HG02870 (cell line): ENCODE measurements around the gene COA8.

ENCODE experiments used
- ATAC-seq: cut with Tn5 transposase; IDR thresholded peaks from one replicate; pipeline ENCODE4 v1.9.1; 2021; ENCODE audit warnings: mild to moderate bottlenecking, moderate library complexity; ENCODE audit not compliant: unreplicated experiment

The COA8 gene, protein sequence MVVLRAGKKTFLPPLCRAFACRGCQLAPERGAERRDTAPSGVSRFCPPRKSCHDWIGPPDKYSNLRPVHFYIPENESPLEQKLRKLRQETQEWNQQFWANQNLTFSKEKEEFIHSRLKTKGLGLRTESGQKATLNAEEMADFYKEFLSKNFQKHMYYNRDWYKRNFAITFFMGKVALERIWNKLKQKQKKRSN

DNA sequence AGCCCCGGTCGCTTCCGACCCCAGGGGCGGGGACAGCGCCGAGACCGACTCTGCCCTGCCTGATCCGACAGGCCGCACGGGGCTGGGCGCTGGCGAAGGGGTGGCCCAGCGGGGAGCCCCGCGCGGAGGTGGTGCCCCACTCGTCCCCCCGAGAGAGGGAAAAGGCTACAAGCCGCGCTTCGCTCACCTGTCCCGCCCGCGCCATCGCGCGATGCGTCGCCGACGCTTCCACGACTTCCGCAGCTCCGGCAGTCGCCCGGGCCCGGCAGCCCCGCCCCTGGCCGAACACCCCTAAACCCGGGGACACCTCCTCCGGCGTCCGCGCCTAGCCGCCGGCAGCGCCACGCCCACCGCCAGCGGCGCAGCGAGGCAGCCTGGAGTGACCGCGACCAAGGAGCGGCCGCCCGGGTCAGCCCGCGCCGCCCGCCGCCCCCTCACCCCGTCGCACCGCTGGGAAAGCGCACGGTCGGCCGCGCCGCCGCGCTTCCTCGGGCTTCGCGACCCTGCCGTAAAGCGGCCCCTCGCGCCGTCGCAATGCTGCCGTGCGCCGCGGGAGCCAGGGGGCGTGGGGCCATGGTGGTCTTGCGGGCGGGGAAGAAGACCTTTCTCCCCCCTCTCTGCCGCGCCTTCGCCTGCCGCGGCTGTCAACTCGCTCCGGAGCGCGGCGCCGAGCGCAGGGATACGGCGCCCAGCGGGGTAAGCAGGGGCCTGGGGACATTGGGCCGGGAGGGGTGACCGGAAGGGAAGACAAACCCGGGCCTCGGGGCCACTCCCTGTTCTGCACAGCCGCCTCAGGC lies at the start of gene COA8, which contains the start of gene BAG5:
Gene COA8, plus strand, starts transcription at position 532 of the 797 bp plus-strand sequence. Its CDS starts 42 bp downstream, at position 574.
Gene BAG5, minus strand, starts transcription at position 229 of the 797 bp plus-strand sequence. CDS start 1,493 bp downstream, outside the sequence.
- peak; percentile 67 for ATAC-seq

DNA sequence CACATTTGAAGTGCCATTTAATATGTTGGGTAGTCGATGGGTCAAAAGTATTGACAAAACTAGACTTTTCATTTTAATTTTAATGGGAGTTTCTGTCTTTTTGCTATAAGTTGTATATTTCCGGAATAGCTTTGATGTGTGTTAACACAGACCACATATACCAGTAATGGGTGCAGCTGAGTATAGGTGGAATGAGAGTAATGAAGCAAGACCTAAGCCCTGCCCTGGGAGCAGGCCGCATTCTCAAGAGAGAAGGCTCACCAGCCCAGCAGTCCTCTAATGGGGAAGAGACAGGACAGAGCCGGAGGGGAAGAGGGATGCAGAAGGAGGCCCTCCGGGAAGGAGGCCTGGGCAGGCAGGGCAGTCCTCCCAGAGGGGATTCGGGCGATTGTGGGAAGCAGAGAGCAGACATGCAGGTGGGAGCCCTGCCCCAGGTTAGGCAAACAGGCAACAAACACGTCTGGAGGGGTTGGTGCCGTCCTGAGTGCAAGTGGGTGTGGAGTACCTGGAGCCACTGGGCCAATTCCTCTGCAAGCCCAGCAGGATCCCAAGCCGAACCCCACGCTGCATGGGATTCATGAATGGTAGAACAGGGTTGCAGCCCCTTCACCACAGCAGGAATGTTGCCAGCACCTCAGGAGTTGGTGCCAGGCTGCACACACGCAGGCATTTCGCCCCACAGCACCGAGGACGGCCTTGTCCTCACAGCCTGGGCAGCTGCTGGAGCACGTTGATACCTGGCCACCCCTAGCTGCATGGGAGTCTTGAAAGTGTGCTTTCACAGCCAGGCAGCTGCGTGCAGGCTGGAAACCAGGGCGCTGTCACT lies 48.0 kb upstream of the COA8 start:
- no peak for ATAC-seq

DNA sequence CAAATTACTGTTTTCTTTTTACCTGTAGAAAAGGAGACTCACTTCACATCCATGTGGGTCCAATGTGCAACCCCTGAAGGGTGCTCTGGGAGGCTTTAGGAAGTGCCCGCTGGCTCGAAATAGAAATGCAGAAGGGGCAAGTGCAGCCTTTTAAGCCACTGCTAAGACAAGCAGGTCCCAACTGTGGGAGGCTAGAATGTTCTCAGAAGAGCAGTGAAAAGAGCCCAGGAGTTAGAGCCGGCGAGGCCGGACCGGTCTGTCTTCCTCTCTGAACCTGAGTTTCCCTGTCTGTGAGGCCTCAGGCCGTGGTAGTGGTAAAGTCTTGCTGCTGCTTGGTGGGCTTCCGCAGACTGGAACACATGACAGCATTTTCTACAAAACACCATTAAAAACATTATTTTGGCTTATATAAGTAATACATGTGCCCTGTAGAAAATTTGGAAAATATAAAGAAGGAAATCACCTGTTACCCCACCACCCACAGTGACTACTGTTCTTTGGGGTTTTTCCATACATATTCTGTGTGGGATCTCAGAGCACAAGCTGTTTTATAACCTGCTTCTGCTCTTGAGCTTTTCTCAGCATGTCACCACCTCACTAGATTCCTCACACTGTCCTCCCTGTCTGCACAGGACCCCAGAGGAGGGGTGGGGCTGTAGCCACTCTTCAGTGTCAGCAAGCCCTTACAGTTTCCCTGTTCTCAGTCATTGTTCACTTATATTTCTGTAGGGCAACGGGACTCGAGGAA lies 46.2 kb upstream of the COA8 start:
- ATAC-seq, result no peak

DNA sequence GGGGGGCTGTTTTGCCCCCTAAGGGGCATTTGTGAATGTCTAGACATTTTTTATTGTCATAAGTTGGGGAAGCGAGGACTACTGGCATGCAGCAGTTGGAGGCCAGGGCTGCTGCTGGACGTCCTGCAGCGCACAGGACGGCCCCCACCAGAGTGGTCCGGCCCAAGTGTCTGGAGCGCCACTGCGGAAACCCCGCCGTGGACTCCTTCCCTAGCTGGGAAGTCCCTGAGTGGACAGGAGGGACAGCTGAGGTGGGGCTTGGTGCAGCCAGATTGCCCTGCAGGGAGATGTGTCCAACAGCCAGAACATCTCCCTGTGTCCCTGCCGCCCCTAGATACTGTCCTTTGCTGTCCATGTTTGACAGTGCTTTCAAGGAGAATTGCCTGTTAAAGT lies 45.6 kb upstream of the COA8 start:
- no peak for ATAC-seq

DNA sequence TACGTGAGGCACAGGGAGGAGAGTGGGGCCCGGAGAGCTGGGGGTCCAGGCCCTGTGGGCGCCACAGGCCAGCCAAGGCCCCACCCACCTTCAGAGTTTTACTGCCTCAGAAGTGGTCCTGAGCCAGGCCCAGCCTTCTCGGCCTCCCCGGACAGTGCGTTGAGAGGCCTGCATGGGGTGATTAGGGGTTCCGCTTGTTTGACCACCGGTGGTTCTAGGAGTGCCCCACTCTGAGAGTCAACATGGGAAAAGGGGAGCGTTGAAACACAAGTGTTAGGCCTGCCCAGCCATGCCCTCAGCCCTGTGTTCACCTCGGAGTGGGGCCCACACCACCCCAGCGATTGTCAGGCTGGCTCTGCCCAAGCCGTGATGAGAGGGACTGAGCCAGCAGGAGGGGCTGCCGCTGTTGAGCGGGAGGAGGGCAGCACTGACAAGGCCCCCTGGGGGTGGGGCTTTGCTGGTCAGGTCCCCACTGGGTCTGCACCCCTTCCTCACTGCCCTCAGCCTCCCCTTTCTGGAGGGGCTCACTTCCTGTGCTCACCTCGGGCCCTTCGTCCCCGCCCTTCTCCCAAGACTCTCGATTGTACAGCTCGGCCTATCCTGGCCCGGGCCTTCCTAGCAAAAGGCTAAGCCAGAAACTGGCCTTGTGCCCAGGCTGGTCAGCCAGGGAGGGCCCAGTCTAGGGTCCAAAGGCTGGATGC lies 44.9 kb upstream of the COA8 start:
- ATAC-seq, result no peak

DNA sequence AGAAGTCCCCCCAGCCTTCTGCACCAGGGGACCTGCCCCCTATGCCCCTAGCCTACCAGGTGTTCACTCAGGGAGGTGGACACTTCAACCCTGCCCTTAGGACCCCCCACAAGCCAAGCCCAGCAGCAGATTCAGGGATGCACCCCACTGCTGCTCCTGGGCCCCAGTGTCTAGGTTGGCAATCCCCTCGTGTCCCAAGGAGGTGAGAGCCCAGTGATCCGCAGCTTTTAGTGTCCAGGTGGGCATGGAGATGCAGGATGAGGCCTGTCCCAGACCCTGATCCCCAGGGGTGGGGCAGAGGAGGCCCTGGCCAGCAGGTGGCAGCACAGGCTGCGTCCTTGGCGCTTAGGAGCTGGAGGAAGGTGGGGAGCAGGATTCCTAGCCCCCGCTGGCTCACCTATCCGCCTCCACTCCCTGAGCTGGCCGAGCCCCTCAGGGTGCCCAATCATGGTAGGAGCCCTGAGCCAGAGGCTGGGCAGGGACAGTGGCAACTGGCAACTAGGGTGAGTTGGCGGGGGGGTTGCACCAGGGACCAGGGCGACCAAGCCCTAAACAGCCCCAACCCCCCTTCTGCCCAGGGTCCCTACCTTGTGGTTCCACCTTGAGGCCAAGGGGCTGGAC lies 44.2 kb upstream of the COA8 start:
- no peak for ATAC-seq

DNA sequence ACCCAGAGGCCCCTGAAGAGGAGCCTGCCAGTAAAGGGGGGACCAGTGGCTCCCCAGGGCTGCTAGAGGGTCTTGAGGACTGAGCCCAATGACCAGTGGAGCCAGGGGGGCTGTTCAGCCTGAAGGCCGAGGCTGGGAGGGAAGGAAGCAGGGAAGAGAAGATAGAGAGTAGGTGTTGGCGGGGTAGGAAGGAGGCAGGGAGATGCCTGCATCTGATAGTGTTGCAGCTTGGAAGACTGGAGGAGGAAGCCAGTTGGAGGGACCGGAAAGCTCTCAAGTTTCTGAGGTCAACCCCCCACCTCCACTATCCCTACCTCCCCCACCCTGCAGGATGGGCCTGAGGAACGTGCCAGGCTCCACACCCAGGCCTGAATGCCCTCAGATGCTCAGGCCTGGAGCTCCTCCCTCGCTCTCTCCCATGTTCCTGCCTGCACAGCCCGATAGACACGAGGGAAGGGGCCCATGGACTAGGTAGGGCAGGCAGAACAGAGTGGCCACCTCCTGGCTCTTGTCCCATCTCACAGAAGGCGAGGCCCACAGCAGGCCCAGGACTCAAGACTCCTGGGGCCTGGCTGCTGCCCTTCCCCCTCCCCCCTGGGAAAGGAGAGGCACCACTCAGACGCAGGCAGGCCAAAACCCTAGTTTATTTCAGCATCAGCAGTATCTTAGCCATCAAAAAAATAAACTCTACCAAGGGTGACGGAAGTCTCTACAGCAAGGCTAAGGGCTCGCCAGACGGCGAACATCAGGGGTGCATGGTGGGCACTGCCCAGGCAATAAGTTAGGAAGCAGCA lies 43.5 kb upstream of the COA8 start:
- no peak for ATAC-seq

DNA sequence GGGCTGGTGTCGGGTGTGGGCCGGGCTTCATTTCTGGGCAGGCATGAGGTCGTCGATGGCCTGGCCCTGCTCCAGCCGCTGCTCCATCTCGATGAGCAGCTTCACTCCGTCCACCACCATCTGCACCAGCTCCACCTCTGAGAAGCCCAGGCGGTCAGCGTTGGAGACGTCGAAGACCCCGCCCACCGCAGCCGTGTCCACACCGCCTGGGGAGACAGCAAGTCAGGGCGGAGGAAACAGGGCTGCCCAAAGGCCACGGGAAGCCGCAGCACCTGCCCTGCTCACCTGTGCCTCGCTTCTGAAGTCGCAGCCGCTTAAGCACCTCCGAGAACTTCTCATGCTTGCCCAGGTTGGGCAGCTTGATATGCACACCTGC lies 42.9 kb upstream of the COA8 start:
- ATAC-seq, result no peak

DNA sequence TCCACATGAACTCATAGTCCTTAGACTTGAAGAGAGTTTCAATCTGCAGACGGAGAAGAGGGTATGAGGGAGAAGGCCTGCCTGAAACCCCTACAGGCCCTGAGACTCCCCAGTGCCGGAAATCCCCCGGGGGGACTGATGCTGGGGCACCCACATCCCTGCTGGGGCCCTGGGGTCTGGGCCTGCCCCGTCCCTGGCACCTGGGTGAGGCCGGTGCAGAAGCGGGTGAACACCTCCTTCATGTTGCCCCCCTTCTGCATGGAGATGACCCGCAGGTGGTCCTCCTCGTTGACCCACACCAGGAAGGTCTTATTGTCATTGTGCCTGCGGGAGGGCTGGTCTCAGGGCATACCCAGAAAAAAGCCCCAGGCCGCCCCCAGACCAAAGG lies 42.5 kb upstream of the COA8 start:
- no peak for ATAC-seq

DNA sequence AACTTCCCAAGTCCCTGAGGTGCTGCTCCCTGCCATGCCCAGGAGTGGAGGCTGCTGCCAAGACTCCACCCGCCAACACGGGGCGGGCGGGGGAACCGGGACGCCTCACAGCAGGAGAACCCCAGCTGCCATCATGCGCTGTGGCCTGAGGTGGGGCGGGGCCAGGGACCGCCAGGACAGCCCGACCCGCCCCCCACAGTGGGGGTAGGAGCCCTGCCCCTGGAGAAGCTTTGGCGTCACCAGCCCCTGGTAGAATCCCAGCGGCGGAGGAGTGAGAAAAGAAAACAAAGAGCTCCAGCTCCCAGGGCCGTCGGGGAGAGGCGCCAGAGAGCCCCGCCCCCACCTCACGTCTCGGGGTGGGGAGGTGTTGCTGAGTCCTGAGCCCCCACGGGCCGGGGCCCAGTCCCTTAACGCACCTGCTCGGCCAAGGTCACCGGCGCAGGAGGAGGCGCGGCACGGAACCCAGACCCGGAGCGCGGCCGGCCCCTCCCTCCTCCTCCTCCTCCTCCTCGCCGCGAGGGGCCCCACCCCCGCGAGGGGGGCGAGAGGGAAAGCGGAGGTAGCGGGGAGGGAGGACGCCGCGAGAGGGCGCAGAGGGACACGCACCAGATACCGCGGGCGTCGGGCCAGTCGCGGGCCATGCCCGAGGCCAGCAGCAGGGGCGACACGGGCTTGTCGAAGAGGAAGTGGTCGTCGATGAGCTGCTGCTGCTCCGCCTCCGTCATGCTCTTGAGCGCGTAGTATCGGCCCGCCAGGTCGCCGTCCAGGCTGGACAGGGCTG lies 41.9 kb upstream of the COA8 start:
- ATAC-seq, result no peak

DNA sequence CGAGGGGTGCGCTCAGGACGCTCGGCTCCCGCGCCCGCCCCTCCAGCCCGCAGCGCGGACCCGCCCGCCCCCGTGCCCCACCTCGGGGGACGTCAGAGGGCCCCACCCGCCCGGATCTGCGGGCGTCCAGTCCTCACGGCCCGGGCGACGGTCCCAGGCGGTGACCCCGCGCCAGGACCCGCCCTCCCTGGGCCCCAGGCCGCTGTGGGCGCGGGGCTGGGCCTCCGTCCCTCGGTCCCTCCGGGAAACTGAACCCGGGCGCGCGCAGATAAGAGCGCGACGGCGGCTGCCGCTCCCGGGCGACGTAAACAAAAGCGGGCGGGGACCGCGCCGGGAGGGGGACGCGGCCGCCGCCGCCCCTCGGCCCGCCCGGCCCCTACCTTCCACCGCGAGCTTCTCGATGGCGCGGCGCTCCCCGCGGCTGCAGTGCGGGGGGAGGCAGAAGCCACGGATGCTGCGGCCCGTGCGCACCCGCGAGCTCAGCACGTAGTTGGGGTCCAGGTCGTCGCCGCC lies 41.3 kb upstream of the COA8 start:
- ATAC-seq, result no peak

DNA sequence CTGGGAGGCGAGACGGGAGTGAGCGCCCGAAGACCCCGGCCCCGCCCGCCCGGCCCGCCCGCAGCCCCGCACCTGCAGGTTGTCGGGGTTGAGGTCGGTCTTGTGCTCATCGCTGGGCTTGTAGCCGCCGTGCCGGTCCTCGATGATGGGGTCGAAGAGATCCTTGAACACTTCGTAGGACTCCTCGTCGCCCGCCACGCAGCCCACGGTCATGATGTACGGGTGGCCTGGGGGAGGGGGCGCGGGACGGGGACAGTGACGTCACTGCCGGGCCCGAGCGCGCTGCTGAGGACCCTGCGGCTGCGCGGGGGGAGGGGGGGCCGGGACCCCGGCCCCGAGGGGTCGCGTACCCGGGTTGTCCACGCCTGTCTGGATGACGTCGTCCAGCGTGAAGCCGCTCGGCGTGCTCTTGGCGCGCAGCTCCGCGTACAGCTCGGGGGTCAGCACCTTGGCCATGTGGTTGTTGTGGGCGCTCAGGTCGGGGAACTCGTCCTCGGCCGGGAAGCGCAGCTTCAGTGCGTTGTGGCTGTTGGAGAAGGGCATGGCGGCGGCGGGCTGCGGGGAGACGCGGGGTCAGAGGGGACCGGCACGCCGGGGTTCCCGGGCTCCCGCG lies 40.7 kb upstream of the COA8 start:
- no peak for ATAC-seq

DNA sequence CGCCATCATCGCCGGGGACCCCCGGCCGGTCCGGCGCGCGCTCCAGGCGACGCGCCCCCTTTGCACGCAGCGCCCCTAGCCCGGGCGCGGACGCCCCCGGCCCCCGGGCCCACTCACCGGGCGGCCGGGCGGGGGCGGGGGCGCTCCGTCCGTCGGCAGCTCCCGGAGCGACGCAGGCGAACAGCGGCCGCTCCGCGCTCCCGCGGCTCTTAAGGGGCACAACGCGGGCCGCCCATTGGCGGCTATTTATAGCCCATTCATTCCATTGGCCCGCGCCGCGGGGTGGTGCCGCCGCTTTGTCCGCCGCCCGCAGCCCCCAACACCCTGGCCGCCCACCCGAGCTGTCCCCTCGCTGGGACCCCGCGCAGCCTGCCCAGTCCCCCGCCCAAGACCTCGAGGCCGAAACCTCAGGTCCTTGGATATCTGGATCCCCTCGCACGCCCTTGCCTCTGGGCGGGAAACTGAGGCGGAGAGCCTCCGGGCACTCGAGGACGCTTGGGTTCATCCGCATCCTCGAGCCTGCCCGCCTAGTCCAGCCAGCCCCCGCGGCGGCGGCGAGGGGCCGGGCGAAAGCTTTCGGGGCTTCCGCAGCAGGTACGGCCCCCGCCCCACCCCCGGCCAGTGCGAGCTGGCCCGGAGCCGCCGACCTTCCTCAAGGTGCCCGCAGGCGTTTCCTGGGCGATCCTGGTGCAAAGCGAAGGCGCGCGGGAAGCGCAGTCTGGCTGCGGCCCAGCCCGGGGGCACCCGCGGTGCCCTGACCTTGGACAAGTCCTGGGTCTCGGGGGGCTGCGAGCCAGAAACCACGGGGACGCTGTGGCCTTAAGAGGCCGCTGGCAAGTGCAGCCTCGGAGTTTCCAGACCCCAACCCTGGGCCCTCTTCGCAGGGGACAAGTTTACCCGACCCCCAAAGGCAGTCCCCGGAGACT lies 39.8 kb upstream of the COA8 start, which contains the start of gene CKB:
Gene CKB, minus strand, starts transcription at position 182 of the 926 bp plus-strand sequence. CDS start 337 bp downstream, outside the sequence.
- ATAC-seq, result no peak

DNA sequence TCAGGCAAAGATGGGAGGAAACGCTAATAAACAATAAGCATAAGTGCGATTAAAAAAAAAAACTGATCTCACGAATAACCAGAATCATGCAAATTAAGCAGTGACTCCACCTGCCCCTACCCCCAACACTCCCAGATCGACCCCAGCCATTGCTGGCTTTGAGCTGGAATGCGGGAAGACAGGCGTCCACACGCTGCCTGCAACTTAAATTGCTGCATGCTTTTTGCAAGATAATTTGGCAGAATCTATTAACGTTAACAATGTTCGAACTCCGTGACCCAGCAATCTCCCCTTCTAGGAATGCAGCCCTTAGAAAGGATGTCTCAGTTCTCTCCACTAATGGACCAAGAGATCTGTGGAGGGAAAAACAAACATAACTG lies 39.2 kb upstream of the COA8 start:
- ATAC-seq, result no peak

DNA sequence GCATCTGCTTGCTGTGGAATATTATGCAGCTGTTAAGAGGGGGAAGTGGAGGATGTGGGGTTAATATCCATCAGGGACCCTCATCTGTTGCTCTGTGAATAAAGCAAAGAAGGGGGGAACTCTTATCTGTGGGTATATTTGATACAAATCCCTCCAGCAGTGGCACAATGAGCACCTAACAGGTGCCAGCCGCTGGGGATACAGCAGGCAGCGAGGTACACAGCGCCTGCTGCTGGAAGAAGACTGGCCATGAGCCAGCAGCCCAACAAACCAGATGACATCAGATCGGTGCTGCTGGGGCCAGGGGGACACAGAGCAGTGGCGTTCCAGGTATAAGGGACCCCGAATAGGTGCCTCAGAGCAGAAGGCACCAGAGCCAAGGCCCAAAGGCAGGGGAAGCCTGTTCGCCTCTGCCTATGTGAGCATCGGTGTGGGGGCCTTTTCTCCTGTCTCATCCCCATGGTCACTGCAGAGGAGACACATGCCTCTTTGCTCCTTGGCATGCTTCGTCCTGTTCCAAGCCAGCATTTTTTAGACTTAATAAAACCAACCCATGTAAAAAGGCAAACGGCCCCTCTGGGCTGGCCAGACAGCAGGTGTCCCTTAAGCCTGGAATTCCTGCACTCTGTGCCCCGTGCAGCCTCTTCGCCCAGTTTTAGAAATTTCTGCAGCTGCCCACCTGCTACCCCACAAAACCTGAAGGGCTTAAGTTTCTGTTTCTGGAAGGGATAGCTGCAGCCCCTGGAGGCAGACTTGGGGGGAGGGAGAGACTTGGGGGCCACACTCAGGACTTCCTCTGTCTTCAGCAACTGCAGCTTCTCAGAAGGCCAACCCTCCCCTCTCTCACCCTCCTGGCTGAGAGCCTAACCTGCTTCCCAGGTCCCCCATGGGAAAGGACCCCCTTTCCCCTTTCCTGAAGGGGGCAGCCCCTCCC lies 38.5 kb upstream of the COA8 start:
- no peak for ATAC-seq
